Neural cell (in vitro differentiated cells): Measurements from ENCODE around the gene SFMBT1.

Experiments
- CTCF ChIP-seq: fragments of 450-650 bp; IDR thresholded peaks from 2 replicates; pipeline ENCODE4 v1.5.1; 2014; ENCODE audit warnings: antibody characterized with exemption, mild to moderate bottlenecking, moderate library complexity; ENCODE audit not compliant: poor library complexity, severe bottlenecking
- EP300 ChIP-seq: fragments of 450-650 bp; conservative IDR thresholded peaks from 2 replicates; pipeline ENCODE4 v1.6.1; 2014; ENCODE audit warnings: antibody characterized with exemption, mild to moderate bottlenecking, moderate library complexity; ENCODE audit not compliant: poor library complexity, severe bottlenecking
- POLR2AphosphoS5 ChIP-seq: IDR thresholded peaks from 2 replicates; pipeline ENCODE4 v1.6.1; 2012
- REST ChIP-seq: IDR thresholded peaks from 2 replicates; pipeline ENCODE4 v1.6.1; 2012; ENCODE audit warnings: borderline replicate concordance

- no peak for TF ChIP-seq EP300
- no peak for TF ChIP-seq REST
- no peak for TF ChIP-seq CTCF
- TF ChIP-seq POLR2AphosphoS5: no peak
Measured at GRCh38 chr3:53068176-53068575, 22.3 kb upstream of the SFMBT1 start.
